ENCODE data around the gene MICALL2.

MICALL2 gene

GRCh38 chr7:1489336-1489735, 30.1 kb upstream of the MICALL2 start:
- Histone ChIP-seq H3K4me3 (ENCODE audit: low read length) (no peak overlapping the region), H3K36me3 (ENCODE audit: insufficient read depth, low read depth, low read length) (peaks cover 80% of the 10 kb centered on the region), H3K9ac (ENCODE audit: low read depth, low read length) (no peak overlapping the region), H3K9me3 (ENCODE audit: insufficient read depth, low read depth, low read length) (no peaks in the 10 kb centered on the region), H3K4me1 (ENCODE audit: insufficient read depth, low read length) (no peaks in the 10 kb centered on the region), H3K27ac (ENCODE audit: low read length) (no peak overlapping the region), H3K27me3 (ENCODE audit: insufficient read depth, low read length) (no peaks in the 10 kb centered on the region)

- Histone ChIP-seq H3K36me3 (ENCODE audit: insufficient read depth, low read depth, low read length) (peaks cover 82% of the 10 kb centered on the region), H3K27ac (ENCODE audit: low read length) (no peak overlapping the region), H3K4me1 (ENCODE audit: insufficient read depth, low read length) (no peaks in the 10 kb centered on the region), H3K9me3 (ENCODE audit: insufficient read depth, low read depth, low read length) (no peaks in the 10 kb centered on the region), H3K4me3 (ENCODE audit: low read length) (no peak overlapping the region), H3K27me3 (ENCODE audit: insufficient read depth, low read length) (no peaks in the 10 kb centered on the region), H3K9ac (ENCODE audit: low read depth, low read length) (no peak overlapping the region)
These were observed 28.7 kb upstream of the MICALL2 start for GRCh38 chr7:1488016-1488415.

DNA sequence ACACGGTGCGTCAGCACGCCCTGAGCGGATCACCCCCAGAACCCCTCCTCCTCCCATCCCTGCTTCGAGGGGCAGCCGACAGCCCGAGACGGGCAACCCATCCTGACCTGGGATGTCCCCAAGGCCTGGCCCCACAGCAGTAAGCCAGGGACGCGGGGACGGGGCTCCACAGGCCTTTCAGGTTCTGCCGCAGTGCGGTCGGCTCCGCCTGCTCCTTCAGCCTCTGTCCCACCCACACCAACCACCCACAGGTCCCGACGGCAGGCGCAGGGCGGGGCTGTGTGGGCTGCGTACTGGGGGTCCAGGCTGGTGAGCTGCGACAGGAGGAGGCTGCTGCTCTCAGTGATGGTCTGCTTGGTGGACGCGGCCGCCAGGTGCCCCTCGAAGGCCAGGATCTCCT, 28.2 kb upstream of the MICALL2 start:
- H3K9ac ChIP-seq (ENCODE audit: low read depth, low read length): no peak overlapping the region
- H3K27ac ChIP-seq (ENCODE audit: low read length): no peak overlapping the region
- H3K4me3 ChIP-seq (ENCODE audit: low read length): no peak overlapping the region
- H3K27me3 ChIP-seq (ENCODE audit: insufficient read depth, low read length): no peaks in the 10 kb centered on the region
- peaks cover 86% of the 10 kb centered on the region for H3K36me3 ChIP-seq (ENCODE audit: insufficient read depth, low read depth, low read length)
- H3K9me3 ChIP-seq (ENCODE audit: insufficient read depth, low read depth, low read length): no peaks in the 10 kb centered on the region
- H3K4me1 ChIP-seq (ENCODE audit: insufficient read depth, low read length): no peaks in the 10 kb centered on the region

DNA sequence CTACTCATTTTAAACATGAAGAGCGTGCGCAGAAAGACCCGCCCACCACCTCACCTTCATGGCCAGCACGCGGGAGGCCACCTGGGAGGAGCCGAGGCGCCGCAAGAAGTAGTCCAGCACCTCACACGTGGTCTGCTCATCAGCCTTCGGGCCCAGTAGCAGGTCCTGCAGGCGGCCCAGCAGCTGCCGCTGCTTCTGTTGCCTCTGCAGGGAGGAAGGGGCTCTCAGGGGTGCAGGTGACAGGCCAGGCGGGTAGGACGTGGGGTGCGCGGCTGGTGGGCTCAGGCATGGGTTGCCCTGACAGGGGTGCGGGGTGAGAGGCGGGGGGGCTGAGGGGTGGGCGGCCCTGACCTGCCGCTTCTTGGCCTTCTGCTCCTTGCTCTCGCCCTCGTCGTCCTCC, 27.3 kb upstream of the MICALL2 start:
- Histone ChIP-seq H3K36me3 (ENCODE audit: insufficient read depth, low read depth, low read length) (peaks cover 83% of the 10 kb centered on the region), H3K4me1 (ENCODE audit: insufficient read depth, low read length) (no peaks in the 10 kb centered on the region), H3K27ac (ENCODE audit: low read length) (no peak overlapping the region), H3K4me3 (ENCODE audit: low read length) (no peak overlapping the region), H3K9me3 (ENCODE audit: insufficient read depth, low read depth, low read length) (no peaks in the 10 kb centered on the region), H3K9ac (ENCODE audit: low read depth, low read length) (no peak overlapping the region), H3K27me3 (ENCODE audit: insufficient read depth, low read length) (no peaks in the 10 kb centered on the region)

- Histone ChIP-seq H3K9ac (ENCODE audit: low read depth, low read length) (no peak overlapping the region), H3K9me3 (ENCODE audit: insufficient read depth, low read depth, low read length) (no peaks in the 10 kb centered on the region), H3K27me3 (ENCODE audit: insufficient read depth, low read length) (no peaks in the 10 kb centered on the region), H3K36me3 (ENCODE audit: insufficient read depth, low read depth, low read length) (peaks cover 73% of the 10 kb centered on the region), H3K4me3 (ENCODE audit: low read length) (no peak overlapping the region), H3K4me1 (ENCODE audit: insufficient read depth, low read length) (no peaks in the 10 kb centered on the region), H3K27ac (ENCODE audit: low read length) (no peak overlapping the region)
These were observed 25.9 kb upstream of the MICALL2 start for GRCh38 chr7:1485156-1485555.

DNA sequence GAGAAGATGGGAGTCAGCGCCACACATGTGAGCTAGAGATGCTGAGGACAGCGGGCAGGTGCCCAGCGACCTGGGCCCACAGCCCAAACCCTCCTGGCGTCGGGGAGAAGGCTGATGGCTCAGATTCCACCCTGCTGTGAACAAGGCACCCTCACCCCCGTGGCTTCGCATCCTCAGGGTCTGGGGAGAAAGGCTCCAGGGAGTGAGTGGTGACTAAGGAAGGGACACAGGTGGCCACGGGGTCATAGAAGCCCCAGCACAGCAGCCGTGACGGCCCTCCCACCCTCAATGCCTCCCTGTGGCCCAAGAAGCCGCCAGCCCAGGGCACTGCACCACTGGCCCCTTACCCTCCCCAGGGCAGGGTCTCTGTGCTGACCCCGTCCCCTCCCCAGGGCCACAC, 25.3 kb upstream of the MICALL2 start:
- Histone ChIP-seq H3K9me3 (ENCODE audit: insufficient read depth, low read depth, low read length) (no peaks in the 10 kb centered on the region), H3K4me3 (ENCODE audit: low read length) (no peak overlapping the region), H3K27ac (ENCODE audit: low read length) (no peak overlapping the region), H3K36me3 (ENCODE audit: insufficient read depth, low read depth, low read length) (peaks cover 72% of the 10 kb centered on the region), H3K27me3 (ENCODE audit: insufficient read depth, low read length) (no peaks in the 10 kb centered on the region), H3K4me1 (ENCODE audit: insufficient read depth, low read length) (no peaks in the 10 kb centered on the region), H3K9ac (ENCODE audit: low read depth, low read length) (no peak overlapping the region)

DNA sequence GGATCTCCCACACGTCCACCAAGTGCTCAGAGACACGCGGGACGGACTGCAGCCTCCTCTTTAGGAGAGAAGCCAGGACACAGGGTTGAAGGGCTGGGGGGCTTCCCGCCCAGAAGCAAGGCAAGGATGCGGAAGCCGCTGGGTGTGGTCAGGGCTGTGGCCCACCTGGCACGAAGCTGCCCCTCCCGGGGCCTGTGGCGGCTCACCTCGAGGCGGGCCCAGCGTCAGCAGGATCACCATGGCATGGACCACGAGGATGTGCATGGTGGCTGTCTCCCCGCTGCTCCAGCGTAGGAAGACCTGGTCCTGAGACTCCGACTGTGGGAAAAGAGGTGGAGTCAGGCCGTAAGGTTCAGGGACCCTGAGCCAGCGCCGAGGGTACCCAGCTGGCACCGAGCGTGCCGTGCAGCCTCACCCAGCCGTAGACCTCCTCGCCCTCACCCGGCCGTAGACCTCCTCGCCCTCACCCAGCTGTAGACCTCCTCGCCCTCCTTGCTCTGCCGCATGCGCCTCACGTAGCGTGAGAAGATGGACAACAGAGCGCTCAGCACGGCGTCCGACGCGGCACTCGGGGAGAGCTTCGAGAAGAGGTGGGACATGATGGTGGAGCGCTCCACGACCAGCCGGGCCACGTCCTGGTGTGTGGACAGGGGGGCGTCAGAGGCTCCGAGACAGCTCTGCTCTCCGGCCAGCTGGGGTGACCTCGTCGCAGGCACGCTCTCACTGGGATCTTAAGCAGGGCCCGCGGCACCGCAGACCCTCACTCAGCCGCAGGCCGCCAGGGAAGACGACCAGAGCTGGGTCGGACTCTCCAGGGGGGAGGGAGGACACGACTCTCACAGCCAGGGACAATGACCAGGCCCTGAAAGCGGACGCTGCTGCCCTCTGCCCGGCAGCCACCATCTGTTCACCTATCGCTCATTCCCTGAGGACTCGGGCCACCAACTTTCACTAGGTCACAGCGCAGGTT, 24.6 kb upstream of the MICALL2 start:
- Histone ChIP-seq H3K4me3 (ENCODE audit: low read length) (no peak overlapping the region), H3K9ac (ENCODE audit: low read depth, low read length) (no peak overlapping the region), H3K27ac (ENCODE audit: low read length) (no peak overlapping the region), H3K9me3 (ENCODE audit: insufficient read depth, low read depth, low read length) (no peaks in the 10 kb centered on the region), H3K27me3 (ENCODE audit: insufficient read depth, low read length) (no peaks in the 10 kb centered on the region), H3K36me3 (ENCODE audit: insufficient read depth, low read depth, low read length) (peaks cover 71% of the 10 kb centered on the region), H3K4me1 (ENCODE audit: insufficient read depth, low read length) (no peaks in the 10 kb centered on the region)

DNA sequence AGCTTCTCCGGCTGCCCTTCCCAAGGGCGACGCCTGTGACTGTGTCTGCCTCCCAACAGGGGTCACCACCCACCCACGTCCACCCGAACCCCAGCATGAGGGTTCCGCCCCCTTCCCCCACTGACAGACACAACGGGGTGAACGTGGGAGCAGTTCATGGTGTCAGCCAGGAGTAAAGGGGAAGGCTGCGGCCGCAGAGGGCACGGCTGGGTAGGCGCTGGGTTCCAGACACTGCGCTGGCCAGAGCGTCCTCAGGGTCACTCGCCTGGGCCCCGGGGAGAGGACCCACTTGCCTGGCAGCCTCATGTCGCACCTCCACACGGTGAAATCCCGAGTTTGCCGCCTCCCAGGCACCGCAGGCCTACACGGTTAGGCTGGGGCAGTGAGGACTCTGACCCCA, 23.8 kb upstream of the MICALL2 start:
- Histone ChIP-seq H3K4me3 (ENCODE audit: low read length) (no peak overlapping the region), H3K27me3 (ENCODE audit: insufficient read depth, low read length) (no peaks in the 10 kb centered on the region), H3K9me3 (ENCODE audit: insufficient read depth, low read depth, low read length) (no peaks in the 10 kb centered on the region), H3K36me3 (ENCODE audit: insufficient read depth, low read depth, low read length) (peaks cover 70% of the 10 kb centered on the region), H3K4me1 (ENCODE audit: insufficient read depth, low read length) (no peaks in the 10 kb centered on the region), H3K27ac (ENCODE audit: low read length) (no peak overlapping the region), H3K9ac (ENCODE audit: low read depth, low read length) (no peak overlapping the region)

GRCh38 chr7:1481300-1481699, 22.0 kb upstream of the MICALL2 start:
- Histone ChIP-seq H3K27ac (ENCODE audit: low read length) (no peak overlapping the region), H3K4me1 (ENCODE audit: insufficient read depth, low read length) (no peaks in the 10 kb centered on the region), H3K9ac (ENCODE audit: low read depth, low read length) (no peak overlapping the region), H3K27me3 (ENCODE audit: insufficient read depth, low read length) (no peaks in the 10 kb centered on the region), H3K9me3 (ENCODE audit: insufficient read depth, low read depth, low read length) (no peaks in the 10 kb centered on the region), H3K36me3 (ENCODE audit: insufficient read depth, low read depth, low read length) (peaks cover 63% of the 10 kb centered on the region), H3K4me3 (ENCODE audit: low read length) (no peak overlapping the region)

DNA sequence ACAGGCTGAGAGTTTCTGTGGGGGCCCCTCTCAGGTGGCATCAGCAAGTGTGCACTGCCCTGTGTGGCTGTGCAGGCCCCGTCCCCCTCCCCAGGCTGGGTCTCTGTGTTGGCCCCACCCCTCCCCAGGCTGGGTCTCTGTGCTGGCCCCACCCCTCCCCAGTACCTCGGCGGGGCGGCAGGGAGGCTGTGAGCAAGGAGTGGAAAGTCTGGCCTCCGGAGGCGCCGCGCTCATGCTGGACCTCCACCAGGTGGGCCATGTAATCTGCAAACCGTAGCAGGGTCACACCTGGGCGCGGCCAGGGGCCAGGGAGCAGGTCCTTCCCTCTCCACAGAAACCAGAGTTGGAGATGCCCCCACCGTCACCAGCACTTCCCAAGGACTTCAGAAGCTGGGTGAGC, 21.4 kb upstream of the MICALL2 start:
- Histone ChIP-seq H3K9ac (ENCODE audit: low read depth, low read length) (no peak overlapping the region), H3K27ac (ENCODE audit: low read length) (no peak overlapping the region), H3K9me3 (ENCODE audit: insufficient read depth, low read depth, low read length) (no peaks in the 10 kb centered on the region), H3K36me3 (ENCODE audit: insufficient read depth, low read depth, low read length) (peaks cover 62% of the 10 kb centered on the region), H3K4me1 (ENCODE audit: insufficient read depth, low read length) (no peaks in the 10 kb centered on the region), H3K27me3 (ENCODE audit: insufficient read depth, low read length) (no peaks in the 10 kb centered on the region), H3K4me3 (ENCODE audit: low read length) (no peak overlapping the region)

DNA sequence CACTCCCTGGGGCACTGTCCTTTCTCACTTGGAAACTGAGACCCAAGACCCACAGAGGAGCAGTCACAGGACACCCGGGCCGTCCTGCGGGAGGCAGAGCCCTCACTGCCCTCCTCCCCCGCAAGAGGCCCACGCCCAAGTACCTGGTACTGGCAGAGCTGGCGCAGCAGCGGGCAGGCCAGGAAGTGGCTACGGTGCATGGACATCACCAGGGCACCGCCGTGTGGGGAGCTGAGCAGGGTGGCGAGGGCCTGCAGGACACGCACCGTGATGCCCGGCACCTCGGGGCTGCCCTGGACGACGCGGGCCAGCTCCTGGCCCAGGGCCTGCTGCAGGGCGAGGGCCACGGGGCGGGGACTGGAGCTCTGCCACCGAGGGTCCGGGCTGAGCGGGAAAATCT, 20.0 kb upstream of the MICALL2 start:
- Histone ChIP-seq H3K4me1 (ENCODE audit: insufficient read depth, low read length) (no peaks in the 10 kb centered on the region), H3K36me3 (ENCODE audit: insufficient read depth, low read depth, low read length) (peaks cover 55% of the 10 kb centered on the region), H3K9me3 (ENCODE audit: insufficient read depth, low read depth, low read length) (no peaks in the 10 kb centered on the region), H3K9ac (ENCODE audit: low read depth, low read length) (no peak overlapping the region), H3K27me3 (ENCODE audit: insufficient read depth, low read length) (no peaks in the 10 kb centered on the region), H3K27ac (ENCODE audit: low read length) (no peak overlapping the region), H3K4me3 (ENCODE audit: low read length) (no peak overlapping the region)

DNA sequence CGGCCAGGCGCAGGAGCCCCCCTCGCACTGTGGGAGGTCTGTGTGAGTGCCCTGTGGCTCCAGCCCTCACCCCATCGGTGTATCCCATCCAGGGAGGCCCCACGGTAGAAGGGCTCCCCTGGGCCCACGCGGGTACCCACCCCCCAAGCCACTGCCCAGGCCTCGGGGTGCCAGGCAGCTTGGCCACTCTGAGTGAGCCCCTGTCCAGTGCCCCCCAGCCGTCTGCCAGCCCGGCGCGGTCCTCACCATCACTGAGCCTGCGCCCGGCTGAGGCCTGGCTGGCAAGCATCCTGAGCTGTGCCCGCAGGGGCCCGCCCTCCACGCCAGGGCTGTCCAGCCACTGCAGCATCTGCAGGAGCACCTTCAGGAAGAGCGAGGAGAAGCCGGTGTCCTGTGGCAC, 19.2 kb upstream of the MICALL2 start:
- Histone ChIP-seq H3K4me1 (ENCODE audit: insufficient read depth, low read length) (no peaks in the 10 kb centered on the region), H3K27ac (ENCODE audit: low read length) (no peak overlapping the region), H3K9ac (ENCODE audit: low read depth, low read length) (no peak overlapping the region), H3K4me3 (ENCODE audit: low read length) (no peak overlapping the region), H3K27me3 (ENCODE audit: insufficient read depth, low read length) (no peaks in the 10 kb centered on the region), H3K36me3 (ENCODE audit: insufficient read depth, low read depth, low read length) (peaks cover 51% of the 10 kb centered on the region), H3K9me3 (ENCODE audit: insufficient read depth, low read depth, low read length) (no peaks in the 10 kb centered on the region)
